WTC11 (cell line): ENCODE measurements around the gene TXNRD2. TPM values are rescaled to one million over a fixed set of nuclear protein-coding genes. Genes with fewer than 3 reads are reported as not detected.
A peak's percentile ranks its signal among the peaks of the same experiment; 100 is the strongest.

Source experiments
- ATAC-seq: fragments of 200-7000 bp; cut with Tn5 transposase; 2 replicates; pipeline ENCODE4 v1.10.0; 2021; ENCODE audit warnings: mild to moderate bottlenecking, moderate library complexity
- CTCF ChIA-PET: fragments of 300-600 bp; sonication (Branson Sonifier 250); formaldehyde crosslinking; loops from one replicate; lab custom pipeline; 2021; ENCODE audit warnings: antibody characterized with exemption; lab: Charles Lee
- POLR2A ChIA-PET: fragments of 350-600 bp; sonication (Branson Sonifier 250); formaldehyde crosslinking; loops from one replicate; lab custom pipeline; 2021; ENCODE audit warnings: antibody characterized with exemption; lab: Charles Lee
- DNase-seq: peaks from one replicate; pipeline ENCODE4 v3.0.0; 2021; ENCODE audit warnings: low spot score
- H3K27ac Mint-ChIP-seq: 2 replicates; pipeline ENCODE4 v1.8.0; 2021; ENCODE audit warnings: mixed read lengths
- H3K27me3 Mint-ChIP-seq: 2 replicates; pipeline ENCODE4 v1.8.0; 2021; ENCODE audit warnings: low read depth, mild to moderate bottlenecking, moderate library complexity, mixed read lengths
- H3K36me3 Mint-ChIP-seq: 2 replicates; pipeline ENCODE4 v1.8.0; 2021; ENCODE audit warnings: mixed read lengths
- H3K4me1 Mint-ChIP-seq: 2 replicates; pipeline ENCODE4 v1.8.0; 2022; ENCODE audit warnings: mixed read lengths
- H3K4me3 Mint-ChIP-seq: 2 replicates; pipeline ENCODE4 v1.8.0; 2021; ENCODE audit warnings: mild to moderate bottlenecking, moderate library complexity, mixed read lengths
- H3K9me3 Mint-ChIP-seq: 2 replicates; pipeline ENCODE4 v1.8.0; 2021; ENCODE audit warnings: mixed read lengths
- ATF1 ChIP-seq: sonication (generic); formaldehyde crosslinking; IDR thresholded peaks from 2 replicates; pipeline ENCODE4 v1.8.1; 2023; ENCODE audit warnings: mild to moderate bottlenecking, moderate library complexity, missing genetic modification reagents
- E2F4 ChIP-seq: sonication (generic); formaldehyde crosslinking; IDR thresholded peaks from 2 replicates; pipeline ENCODE4 v1.8.1; 2022; ENCODE audit warnings: low read depth, mild to moderate bottlenecking, moderate library complexity, missing genetic modification reagents, borderline replicate concordance
- PRDM15 ChIP-seq: sonication (generic); formaldehyde crosslinking; IDR thresholded peaks from 2 replicates; pipeline ENCODE4 v1.8.0; 2022; ENCODE audit warnings: missing genetic modification reagents
- SMAD4 ChIP-seq: sonication (generic); formaldehyde crosslinking; IDR thresholded peaks from 2 replicates; pipeline ENCODE4 v1.8.0; 2022; ENCODE audit warnings: mild to moderate bottlenecking, missing genetic modification reagents
- total RNA-seq: library from RNA; stranded (reverse); gene quantifications from 3 replicates; pipeline ENCODE4 v1.2.3, GENCODE V29; 2021
- TF ChIP-seq, protein P1 (sequence below): sonication (generic); formaldehyde crosslinking; IDR thresholded peaks from 2 replicates; pipeline ENCODE4 v1.8.1; 2023; ENCODE audit warnings: mild to moderate bottlenecking, missing genetic modification reagents, borderline replicate concordance
- TF ChIP-seq, protein P2 (sequence below): sonication (generic); formaldehyde crosslinking; IDR thresholded peaks from 2 replicates; pipeline ENCODE4 v1.8.0; 2022; ENCODE audit warnings: mild to moderate bottlenecking, missing genetic modification reagents

Gene TXNRD2
- total RNA-seq, 1 experiment from 2014 or later = 15.9 TPM

GRCh38 chr22:19871845-19872778, 69.5 kb downstream of the TXNRD2 start:
- Mint-ChIP-seq H3K27ac (no peak overlapping the region), H3K4me1 (peaks cover 12% of the 10 kb centered on the region), H3K9me3 (no peaks in the 10 kb centered on the region), H3K4me3 (no peak overlapping the region), H3K36me3 (no peaks in the 10 kb centered on the region), H3K27me3 (no peaks in the 10 kb centered on the region)
- no peak for DNase-seq
- CTCF ChIA-PET = interaction anchor here (0.6 to 1.9 kb wide), 4 partner anchors 82 to 193 kb away, joined by 3 to 5 read pairs (median 4); no protein-coding TSS in a partner anchor
- POLR2A ChIA-PET = no interaction called here
- no peak for ATAC-seq
- TF ChIP-seq, protein P1, sequence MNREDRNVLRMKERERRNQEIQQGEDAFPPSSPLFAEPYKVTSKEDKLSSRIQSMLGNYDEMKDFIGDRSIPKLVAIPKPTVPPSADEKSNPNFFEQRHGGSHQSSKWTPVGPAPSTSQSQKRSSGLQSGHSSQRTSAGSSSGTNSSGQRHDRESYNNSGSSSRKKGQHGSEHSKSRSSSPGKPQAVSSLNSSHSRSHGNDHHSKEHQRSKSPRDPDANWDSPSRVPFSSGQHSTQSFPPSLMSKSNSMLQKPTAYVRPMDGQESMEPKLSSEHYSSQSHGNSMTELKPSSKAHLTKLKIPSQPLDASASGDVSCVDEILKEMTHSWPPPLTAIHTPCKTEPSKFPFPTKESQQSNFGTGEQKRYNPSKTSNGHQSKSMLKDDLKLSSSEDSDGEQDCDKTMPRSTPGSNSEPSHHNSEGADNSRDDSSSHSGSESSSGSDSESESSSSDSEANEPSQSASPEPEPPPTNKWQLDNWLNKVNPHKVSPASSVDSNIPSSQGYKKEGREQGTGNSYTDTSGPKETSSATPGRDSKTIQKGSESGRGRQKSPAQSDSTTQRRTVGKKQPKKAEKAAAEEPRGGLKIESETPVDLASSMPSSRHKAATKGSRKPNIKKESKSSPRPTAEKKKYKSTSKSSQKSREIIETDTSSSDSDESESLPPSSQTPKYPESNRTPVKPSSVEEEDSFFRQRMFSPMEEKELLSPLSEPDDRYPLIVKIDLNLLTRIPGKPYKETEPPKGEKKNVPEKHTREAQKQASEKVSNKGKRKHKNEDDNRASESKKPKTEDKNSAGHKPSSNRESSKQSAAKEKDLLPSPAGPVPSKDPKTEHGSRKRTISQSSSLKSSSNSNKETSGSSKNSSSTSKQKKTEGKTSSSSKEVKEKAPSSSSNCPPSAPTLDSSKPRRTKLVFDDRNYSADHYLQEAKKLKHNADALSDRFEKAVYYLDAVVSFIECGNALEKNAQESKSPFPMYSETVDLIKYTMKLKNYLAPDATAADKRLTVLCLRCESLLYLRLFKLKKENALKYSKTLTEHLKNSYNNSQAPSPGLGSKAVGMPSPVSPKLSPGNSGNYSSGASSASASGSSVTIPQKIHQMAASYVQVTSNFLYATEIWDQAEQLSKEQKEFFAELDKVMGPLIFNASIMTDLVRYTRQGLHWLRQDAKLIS (CRISPR knock-in tag) = no peak
- TF ChIP-seq SMAD4 (CRISPR knock-in tag) = no peak
- TF ChIP-seq E2F4 (CRISPR knock-in tag) = no peak

GRCh38 chr22:19871023-19871844, 70.4 kb downstream of the TXNRD2 start:
- H3K36me3 Mint-ChIP-seq = no peaks in the 10 kb centered on the region
- CTCF ChIA-PET = interaction anchor here (0.6 to 1.9 kb wide), 4 partner anchors 41 to 234 kb away, joined by 3 to 5 read pairs (median 4); no protein-coding TSS in a partner anchor
- no peak overlapping the region for H3K4me3 Mint-ChIP-seq
- peaks cover 12% of the 10 kb centered on the region for H3K4me1 Mint-ChIP-seq
- no peaks in the 10 kb centered on the region for H3K9me3 Mint-ChIP-seq
- no peaks in the 10 kb centered on the region for H3K27me3 Mint-ChIP-seq
- DNase-seq (peak; percentile 7), ATAC-seq (no peak)
- POLR2A ChIA-PET = interaction anchor here (0.5 to 0.6 kb wide), 3 partner anchors 13 to 1125 kb away, joined by 4 read pairs; no protein-coding TSS in a partner anchor
- H3K27ac Mint-ChIP-seq = no peak overlapping the region
- TF ChIP-seq ATF1 (CRISPR knock-in tag) = no peak
- TF ChIP-seq, protein P2, sequence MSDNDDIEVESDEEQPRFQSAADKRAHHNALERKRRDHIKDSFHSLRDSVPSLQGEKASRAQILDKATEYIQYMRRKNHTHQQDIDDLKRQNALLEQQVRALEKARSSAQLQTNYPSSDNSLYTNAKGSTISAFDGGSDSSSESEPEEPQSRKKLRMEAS (CRISPR knock-in tag) = no peak
- TF ChIP-seq PRDM15 (CRISPR knock-in tag) = no peak
